Measurements from ENCODE around the gene LPIN1.

The LPIN1 gene

GRCh38 chr2:11863513-11864328 lies 117.3 kb downstream of the LPIN1 start:
- Histone ChIP-seq H3K4me1 (ENCODE audit: insufficient read depth, low read length) (peaks cover 14% of the 10 kb centered on the region), H3K36me3 (ENCODE audit: insufficient read depth, low read length) (no peaks in the 10 kb centered on the region), H3K9me3 (ENCODE audit: low read length) (peaks cover under 1% of the 10 kb centered on the region), H3K4me3 (ENCODE audit: low read length) (no peak overlapping the region), H3K27me3 (ENCODE audit: insufficient read depth, low read length) (no peaks in the 10 kb centered on the region), H2AFZ (ENCODE audit: low read depth, low read length) (no peak overlapping the region)

DNA sequence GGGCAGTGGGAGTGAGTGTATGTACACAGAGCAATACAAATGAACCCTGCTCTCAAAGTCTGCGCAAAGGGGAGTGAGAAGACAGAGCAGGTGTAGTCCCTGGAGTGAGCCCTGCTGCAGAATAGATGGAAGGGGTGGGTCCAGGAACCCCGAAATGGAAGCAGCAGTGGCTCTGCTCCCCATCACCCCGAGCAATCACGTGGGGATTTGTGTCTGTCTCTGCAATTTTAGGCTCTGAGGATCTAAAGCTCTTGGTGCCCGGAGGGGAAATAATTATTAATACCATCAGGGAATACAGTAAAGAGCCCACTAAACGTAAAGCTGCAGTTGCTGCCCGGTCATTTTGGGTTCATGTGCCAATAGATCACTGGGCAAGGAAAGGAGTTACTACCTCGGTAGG lies 118.3 kb downstream of the LPIN1 start:
- no peaks in the 10 kb centered on the region for H3K27me3 ChIP-seq (ENCODE audit: insufficient read depth, low read length)
- H2AFZ ChIP-seq (ENCODE audit: low read depth, low read length): no peak overlapping the region

DNA sequence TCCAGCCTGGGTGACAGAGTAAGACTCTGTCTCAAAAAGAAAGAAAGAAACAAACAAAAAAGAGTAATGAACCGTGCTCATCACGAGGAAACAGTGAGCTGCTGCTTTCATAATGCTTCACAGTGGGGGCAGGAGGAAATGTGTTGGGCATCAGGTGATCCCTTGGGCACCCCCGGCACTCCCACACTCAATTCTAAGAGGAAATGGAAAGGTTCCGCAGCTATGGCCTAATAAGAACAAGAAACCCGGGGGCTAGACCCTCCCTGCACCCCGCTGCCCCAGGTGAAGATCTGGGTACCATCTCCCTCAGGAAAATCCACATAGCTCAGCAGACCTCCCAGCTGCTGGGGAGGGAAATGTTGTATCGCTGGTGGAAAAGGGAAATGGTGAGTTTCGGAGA lies 118.9 kb downstream of the LPIN1 start:
- Histone ChIP-seq H3K9me3 (ENCODE audit: low read length) (no peaks in the 10 kb centered on the region), H3K4me3 (ENCODE audit: low read length) (no peak overlapping the region), H3K36me3 (ENCODE audit: insufficient read depth, low read length) (no peaks in the 10 kb centered on the region), H3K4me1 (ENCODE audit: insufficient read depth, low read length) (peaks cover 14% of the 10 kb centered on the region), H3K27me3 (ENCODE audit: insufficient read depth, low read length) (no peaks in the 10 kb centered on the region), H2AFZ (ENCODE audit: low read depth, low read length) (no peak overlapping the region)

More for the DNA sequence above, 118.3 kb downstream of the LPIN1 start:
- peaks cover 14% of the 10 kb centered on the region for H3K4me1 ChIP-seq (ENCODE audit: insufficient read depth, low read length)
- H3K36me3 ChIP-seq (ENCODE audit: insufficient read depth, low read length): no peaks in the 10 kb centered on the region
- no peak overlapping the region for H3K4me3 ChIP-seq (ENCODE audit: low read length)
- H3K9me3 ChIP-seq (ENCODE audit: low read length): no peaks in the 10 kb centered on the region

DNA sequence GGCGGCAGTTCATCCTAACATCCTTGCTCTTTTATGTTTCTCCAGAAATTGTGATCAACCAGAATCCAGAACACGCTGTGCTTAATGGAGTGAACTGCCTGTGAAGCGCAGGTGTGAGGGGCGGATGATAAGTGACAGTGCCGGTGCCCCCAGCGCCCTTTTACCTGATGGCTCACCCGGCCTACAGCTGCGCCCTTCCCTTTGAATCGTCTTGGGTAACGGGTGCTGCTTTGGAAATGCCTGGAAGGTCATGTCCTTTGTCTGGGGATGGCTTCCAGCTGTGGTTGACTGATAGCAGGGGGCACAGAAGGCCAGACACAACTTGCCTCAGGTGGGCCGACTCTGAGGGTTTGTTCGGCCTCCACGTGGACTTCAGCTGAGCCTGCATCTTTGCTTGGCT lies 119.4 kb downstream of the LPIN1 start:
- no peaks in the 10 kb centered on the region for H3K36me3 ChIP-seq (ENCODE audit: insufficient read depth, low read length)
- peaks cover 14% of the 10 kb centered on the region for H3K4me1 ChIP-seq (ENCODE audit: insufficient read depth, low read length)
- no peak overlapping the region for H2AFZ ChIP-seq (ENCODE audit: low read depth, low read length)
- no peak overlapping the region for H3K4me3 ChIP-seq (ENCODE audit: low read length)
- H3K27me3 ChIP-seq (ENCODE audit: insufficient read depth, low read length): no peaks in the 10 kb centered on the region
- H3K9me3 ChIP-seq (ENCODE audit: low read length): no peaks in the 10 kb centered on the region

DNA sequence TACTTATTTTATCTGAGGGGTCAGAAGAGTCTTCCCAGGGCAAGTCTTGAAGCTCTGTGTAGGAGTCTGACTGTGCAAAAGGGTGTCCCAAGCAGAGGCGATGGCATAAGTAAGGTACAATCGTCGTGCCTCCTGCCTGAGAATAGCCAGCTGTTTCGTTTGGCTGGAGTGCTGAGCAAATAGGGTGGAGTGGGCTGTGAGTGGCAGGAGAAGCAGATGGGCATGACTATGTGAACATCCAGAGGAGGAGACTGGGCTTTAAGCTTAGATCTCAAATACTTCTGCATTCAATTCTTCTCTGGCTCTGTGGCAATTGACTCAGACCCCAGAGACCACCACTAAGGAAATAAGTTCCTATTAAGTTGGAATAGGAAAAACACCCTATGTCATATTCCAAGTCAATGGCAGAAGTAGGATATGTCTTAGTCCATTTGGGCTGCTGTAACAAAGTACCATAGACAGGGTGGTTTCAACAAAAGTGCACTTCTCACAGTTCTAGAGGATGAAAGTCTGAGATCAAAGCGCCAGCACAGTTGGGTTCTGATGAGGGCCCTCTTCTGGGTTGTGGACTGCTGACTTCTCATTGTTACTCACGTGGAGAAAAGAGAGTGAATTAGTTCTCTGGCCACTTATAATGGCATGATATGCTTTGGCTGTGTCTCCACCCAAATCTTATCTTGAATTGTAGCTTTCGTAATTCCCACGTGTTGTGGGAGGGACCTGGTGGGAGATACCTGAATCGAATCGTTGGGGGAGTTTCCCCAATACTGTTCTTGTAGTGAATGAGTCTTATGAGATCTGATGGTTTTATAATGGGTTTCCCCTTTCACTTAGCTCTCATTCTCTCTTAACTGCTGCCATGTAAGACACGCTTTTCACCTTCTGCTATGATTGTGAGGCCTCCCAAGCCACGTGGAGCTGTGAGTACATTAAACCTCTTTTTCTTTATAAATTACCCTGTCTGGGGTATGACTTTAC lies 120.2 kb downstream of the LPIN1 start:
- Histone ChIP-seq H2AFZ (ENCODE audit: low read depth, low read length) (no peak overlapping the region), H3K4me1 (ENCODE audit: insufficient read depth, low read length) (peaks cover 14% of the 10 kb centered on the region), H3K27me3 (ENCODE audit: insufficient read depth, low read length) (no peaks in the 10 kb centered on the region), H3K36me3 (ENCODE audit: insufficient read depth, low read length) (no peaks in the 10 kb centered on the region), H3K9me3 (ENCODE audit: low read length) (no peaks in the 10 kb centered on the region), H3K4me3 (ENCODE audit: low read length) (no peak overlapping the region)

GRCh38 chr2:11867926-11868325 lies 121.5 kb downstream of the LPIN1 start:
- peaks cover 13% of the 10 kb centered on the region for H3K4me1 ChIP-seq (ENCODE audit: insufficient read depth, low read length)
- no peaks in the 10 kb centered on the region for H3K9me3 ChIP-seq (ENCODE audit: low read length)
- no peak overlapping the region for H3K4me3 ChIP-seq (ENCODE audit: low read length)
- H3K36me3 ChIP-seq (ENCODE audit: insufficient read depth, low read length): no peaks in the 10 kb centered on the region
- no peak overlapping the region for H2AFZ ChIP-seq (ENCODE audit: low read depth, low read length)
- no peaks in the 10 kb centered on the region for H3K27me3 ChIP-seq (ENCODE audit: insufficient read depth, low read length)

- H3K9me3 ChIP-seq (ENCODE audit: low read length): no peaks in the 10 kb centered on the region
- no peaks in the 10 kb centered on the region for H3K36me3 ChIP-seq (ENCODE audit: insufficient read depth, low read length)
- H3K4me3 ChIP-seq (ENCODE audit: low read length): no peak overlapping the region
- no peak overlapping the region for H2AFZ ChIP-seq (ENCODE audit: low read depth, low read length)
- peaks cover under 1% of the 10 kb centered on the region for H3K4me1 ChIP-seq (ENCODE audit: insufficient read depth, low read length)
- no peaks in the 10 kb centered on the region for H3K27me3 ChIP-seq (ENCODE audit: insufficient read depth, low read length)
These were observed 123.1 kb downstream of the LPIN1 start for GRCh38 chr2:11869391-11869991.

GRCh38 chr2:11870064-11870463 lies 123.6 kb downstream of the LPIN1 start:
- H2AFZ ChIP-seq (ENCODE audit: low read depth, low read length): no peak overlapping the region
- H3K36me3 ChIP-seq (ENCODE audit: insufficient read depth, low read length): no peaks in the 10 kb centered on the region
- H3K27me3 ChIP-seq (ENCODE audit: insufficient read depth, low read length): no peaks in the 10 kb centered on the region
- H3K4me3 ChIP-seq (ENCODE audit: low read length): no peak overlapping the region
- no peaks in the 10 kb centered on the region for H3K4me1 ChIP-seq (ENCODE audit: insufficient read depth, low read length)
- no peaks in the 10 kb centered on the region for H3K9me3 ChIP-seq (ENCODE audit: low read length)

DNA sequence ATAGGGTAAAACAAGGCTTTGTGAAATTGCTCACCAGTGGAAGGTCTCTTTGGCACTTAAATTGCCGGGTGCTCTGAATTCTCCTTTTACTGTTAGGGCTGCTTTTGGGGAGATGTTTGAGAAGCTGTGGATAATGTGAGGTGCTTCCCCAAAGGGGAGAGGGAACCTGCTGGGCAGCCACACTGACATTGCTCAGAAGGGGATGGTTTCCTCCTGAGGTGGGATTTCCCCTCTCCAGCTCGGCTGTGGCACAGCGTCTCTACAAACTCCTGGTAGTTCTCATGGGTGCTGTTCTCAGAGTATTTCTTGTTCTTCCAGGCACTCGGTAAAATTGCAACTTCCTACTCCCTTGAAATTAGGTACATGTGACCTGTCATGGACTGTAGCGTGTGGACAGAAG lies 124.2 kb downstream of the LPIN1 start:
- H3K9me3 ChIP-seq (ENCODE audit: low read length): no peaks in the 10 kb centered on the region
- no peaks in the 10 kb centered on the region for H3K36me3 ChIP-seq (ENCODE audit: insufficient read depth, low read length)
- H3K27me3 ChIP-seq (ENCODE audit: insufficient read depth, low read length): no peaks in the 10 kb centered on the region
- H2AFZ ChIP-seq (ENCODE audit: low read depth, low read length): no peak overlapping the region
- H3K4me3 ChIP-seq (ENCODE audit: low read length): no peak overlapping the region
- H3K4me1 ChIP-seq (ENCODE audit: insufficient read depth, low read length): no peaks in the 10 kb centered on the region

GRCh38 chr2:11871421-11871820 lies 125.0 kb downstream of the LPIN1 start:
- Histone ChIP-seq H3K9me3 (ENCODE audit: low read length) (no peaks in the 10 kb centered on the region), H3K27me3 (ENCODE audit: insufficient read depth, low read length) (no peaks in the 10 kb centered on the region), H3K4me3 (ENCODE audit: low read length) (no peak overlapping the region), H2AFZ (ENCODE audit: low read depth, low read length) (no peak overlapping the region), H3K36me3 (ENCODE audit: insufficient read depth, low read length) (no peaks in the 10 kb centered on the region), H3K4me1 (ENCODE audit: insufficient read depth, low read length) (no peaks in the 10 kb centered on the region)

- Histone ChIP-seq H3K9me3 (ENCODE audit: low read length) (no peaks in the 10 kb centered on the region), H3K27me3 (ENCODE audit: insufficient read depth, low read length) (no peaks in the 10 kb centered on the region), H3K36me3 (ENCODE audit: insufficient read depth, low read length) (no peaks in the 10 kb centered on the region), H3K4me1 (ENCODE audit: insufficient read depth, low read length) (no peaks in the 10 kb centered on the region), H2AFZ (ENCODE audit: low read depth, low read length) (no peak overlapping the region), H3K4me3 (ENCODE audit: low read length) (no peak overlapping the region)
These were observed 126.0 kb downstream of the LPIN1 start for GRCh38 chr2:11872247-11872947.

DNA sequence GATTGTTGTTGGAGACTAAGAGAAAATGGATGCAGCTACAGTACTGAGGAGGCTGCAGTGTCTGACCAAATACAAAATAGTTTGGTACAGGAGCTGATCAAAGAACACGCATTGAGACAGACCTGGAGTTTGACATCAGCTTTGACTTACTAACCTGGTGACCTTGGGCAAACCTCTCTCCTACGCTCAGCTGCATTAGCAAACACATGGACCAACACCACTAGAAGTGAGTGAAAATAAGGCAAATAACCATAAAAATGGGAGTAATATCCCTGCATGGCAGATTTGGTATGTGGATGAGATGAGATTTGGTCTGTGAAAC lies 126.5 kb downstream of the LPIN1 start:
- Histone ChIP-seq H3K36me3 (ENCODE audit: insufficient read depth, low read length) (no peaks in the 10 kb centered on the region), H3K27me3 (ENCODE audit: insufficient read depth, low read length) (no peaks in the 10 kb centered on the region), H3K4me1 (ENCODE audit: insufficient read depth, low read length) (no peaks in the 10 kb centered on the region)

More for the DNA sequence above, 126.5 kb downstream of the LPIN1 start:
- Histone ChIP-seq H3K4me3 (ENCODE audit: low read length) (no peak overlapping the region), H2AFZ (ENCODE audit: low read depth, low read length) (no peak overlapping the region), H3K9me3 (ENCODE audit: low read length) (no peaks in the 10 kb centered on the region)
